GM12878 (cell line): Measurements from ENCODE around the gene MAGI3. TPM values are rescaled to one million over a fixed set of nuclear protein-coding genes. Genes with fewer than 3 reads are reported as not detected.

Source experiments
- ATAC-seq: fragments of 200-7000 bp; cut with Tn5 transposase; 3 replicates; pipeline ENCODE4 v1.9.1; 2020; ENCODE audit warnings: mild to moderate bottlenecking, moderate library complexity
- BruUV-seq: library from RNA; stranded (reverse); fragments of 400-500 nt; replicated peaks from 2 replicates; lab custom pipeline; 2021; lab: Mats Ljungman, UMichigan
- CTCF ChIA-PET: fragments of 300-600 bp; sonication (Branson Sonifier 250); formaldehyde crosslinking; extraction: SDS; loops from one replicate; lab custom pipeline; 2021; ENCODE audit warnings: inconsistent platforms; lab: Yijun Ruan, JAX
- POLR2A ChIA-PET: fragments of 350-600 bp; formaldehyde crosslinking; extraction: SDS; loops from one replicate; lab custom pipeline; 2021; ENCODE audit warnings: inconsistent platforms; lab: Charles Lee
- RAD21 ChIA-PET: fragments of 300-600 bp; sonication (Branson Sonifier 250); formaldehyde crosslinking; loops from one replicate; lab custom pipeline; 2023; ENCODE audit warnings: antibody characterized with exemption; ENCODE audit not compliant: unreplicated experiment; lab: Charles Lee
- SMC1A ChIA-PET: fragments of 300-600 bp; sonication (Branson Sonifier 250); formaldehyde crosslinking; loops from one replicate; lab custom pipeline; 2023; ENCODE audit not compliant: unreplicated experiment, uncharacterized antibody; lab: Charles Lee
- DNase-seq: peaks from one replicate; pipeline ENCODE4 v3.0.0-alpha.2; 2011; ENCODE audit warnings: low read depth, low spot score
- FAIRE-seq: peaks from 3 replicates; lab custom pipeline; 2011; peaks lifted over from hg19 to GRCh38; lab: Jason Lieb, UNC
- H2AFZ ChIP-seq: 2 replicates; pipeline ENCODE4 v1.6.0; 2011; ENCODE audit warnings: low read depth, low read length, control low read depth; ENCODE audit not compliant: control insufficient read depth
- H3K27ac ChIP-seq: 2 replicates; pipeline ENCODE4 v1.5.1; 2011; ENCODE audit warnings: control low read depth; ENCODE audit not compliant: control insufficient read depth, insufficient read depth
- H3K27me3 ChIP-seq, 2 experiments: replicated peaks in 1 of 2; 2 replicates each; pipeline versions ENCODE4 v1.6.0 to v1.6.1; 2011; ENCODE audit warnings: low read length in 1 of 2; ENCODE audit not compliant: control insufficient read depth in 2 of 2, insufficient read depth in 2 of 2
- H3K36me3 ChIP-seq, 2 experiments: 2 replicates each; pipeline ENCODE4 v1.5.1; 2011; ENCODE audit warnings: low read length in 1 of 2; ENCODE audit not compliant: control insufficient read depth in 2 of 2, insufficient read depth in 2 of 2
- H3K4me1 ChIP-seq: 2 replicates; pipeline ENCODE4 v1.6.1; 2011; ENCODE audit warnings: mild to moderate bottlenecking, low read length, moderate library complexity, mixed read lengths; ENCODE audit not compliant: control insufficient read depth, insufficient read depth
- H3K4me2 ChIP-seq: 2 replicates; pipeline ENCODE4 v1.6.0; 2011; ENCODE audit warnings: control low read depth; ENCODE audit not compliant: control insufficient read depth, insufficient read depth
- H3K4me3 ChIP-seq: fragments of 200-600 bp; sonication (generic); 2 replicates; pipeline ENCODE4 v1.5.1; 2016
- H3K79me2 ChIP-seq: 2 replicates; pipeline ENCODE4 v1.6.0; 2011; ENCODE audit warnings: low read length; ENCODE audit not compliant: control insufficient read depth, insufficient read depth
- H3K9ac ChIP-seq: 2 replicates; pipeline ENCODE4 v1.8.0; 2011; ENCODE audit warnings: low read length, control low read depth, mixed read lengths; ENCODE audit not compliant: control insufficient read depth, insufficient read depth
- H3K9me3 ChIP-seq: replicated peaks from 3 replicates; pipeline ENCODE4 v1.5.1; 2011; ENCODE audit warnings: mild to moderate bottlenecking, low read length; ENCODE audit not compliant: control insufficient read depth, insufficient read depth
- H4K20me1 ChIP-seq: 2 replicates; pipeline ENCODE4 v1.6.0; 2011; ENCODE audit not compliant: control insufficient read depth, insufficient read depth
- BRCA1 ChIP-seq: IDR thresholded peaks from 2 replicates; pipeline ENCODE4 v1.6.1; 2011; ENCODE audit warnings: low read depth, low read length, improper control_type of control experiment
- CEBPB ChIP-seq, 2 experiments: fragments of 150-350 bp in 1 of 2; IDR thresholded peaks; 2 replicates each; pipeline ENCODE4 v1.6.1; 2012 to 2014; ENCODE audit warnings: low read depth in 2 of 2, low read length in 2 of 2, borderline replicate concordance in 1 of 2, inconsistent platforms in 1 of 2
- CHD2 ChIP-seq: IDR thresholded peaks from 2 replicates; pipeline ENCODE4 v1.6.1; 2011; ENCODE audit warnings: low read depth, low read length, improper control_type of control experiment, borderline replicate concordance
- DPF2 ChIP-seq: fragments of 450-650 bp; IDR thresholded peaks from 2 replicates; pipeline ENCODE4 v1.6.1; 2017; ENCODE audit warnings: mild to moderate bottlenecking
- E2F8 ChIP-seq: fragments of 450-650 bp; IDR thresholded peaks from 2 replicates; pipeline ENCODE4 v1.6.1; 2018; ENCODE audit warnings: mild to moderate bottlenecking, low read depth, moderate library complexity; ENCODE audit not compliant: partially characterized antibody
- IRF5 ChIP-seq: fragments of 450-650 bp; IDR thresholded peaks from 2 replicates; pipeline ENCODE4 v1.6.1; 2017; ENCODE audit warnings: borderline replicate concordance
- NFXL1 ChIP-seq: fragments of 450-650 bp; IDR thresholded peaks from 2 replicates; pipeline ENCODE4 v1.6.1; 2017; ENCODE audit warnings: antibody characterized with exemption, mild to moderate bottlenecking, borderline replicate concordance
- NR2C1 ChIP-seq: fragments of 450-650 bp; IDR thresholded peaks from 2 replicates; pipeline ENCODE4 v1.6.1; 2017; ENCODE audit warnings: antibody characterized with exemption, mild to moderate bottlenecking, moderate library complexity
- PKNOX1 ChIP-seq: fragments of 450-650 bp; IDR thresholded peaks from 2 replicates; pipeline ENCODE4 v1.6.1; 2016; ENCODE audit warnings: mild to moderate bottlenecking
- RELB ChIP-seq: fragments of 450-650 bp; IDR thresholded peaks from 2 replicates; pipeline ENCODE4 v1.6.1; 2017; ENCODE audit warnings: low read depth, mild to moderate bottlenecking, moderate library complexity
- REST ChIP-seq: IDR thresholded peaks from 2 replicates; pipeline ENCODE4 v1.6.1; 2012; ENCODE audit warnings: mild to moderate bottlenecking, low read depth, low read length
- RUNX3 ChIP-seq: IDR thresholded peaks from 2 replicates; pipeline ENCODE4 v1.6.1; 2012; ENCODE audit warnings: low read length, inconsistent platforms
- YY1 ChIP-seq: IDR thresholded peaks from 2 replicates; pipeline ENCODE4 v1.6.1; 2011; ENCODE audit warnings: low read depth, mild to moderate bottlenecking, low read length
- ZNF622 ChIP-seq: fragments of 450-650 bp; IDR thresholded peaks from 2 replicates; pipeline ENCODE4 v1.6.1; 2017; ENCODE audit warnings: mild to moderate bottlenecking, inconsistent platforms
- WGBS: methylation state at CpG from one replicate; pipeline ENCODE4 v1.1.6; 2016; ENCODE audit warnings: low lambda C conversion rate; ENCODE audit not compliant: insufficient replicate concordance, insufficient coverage; ENCODE audit errors: missing lambda C conversion rate; 5-methylcytosine and 5-hydroxymethylcytosine counted together
- in situ Hi-C: fragments of 300-500 bp; cut with MboI; formaldehyde crosslinking; loops from 9 replicates; pipeline ENCODE4 v1.14.3; 2018; ENCODE audit warnings: mixed read lengths
- intact Hi-C: fragments of 100-400 bp; cut with micrococcal nuclease; formaldehyde crosslinking; loops from one replicate; pipeline ENCODE4 v1.14.2; 2022; ENCODE audit not compliant: unreplicated experiment
- polyA plus RNA-seq, 11 experiments: library from polyadenylated mRNA; depleted of rRNA in 4 of 11; unstranded in 6 of 11; stranded (reverse) in 5 of 11; fragments of >200 nt; fragmentation: Nextera tagmentation in 4 of 11; fragmentation: Illumina TruSeq in 1 of 11; extraction: Ambion mirVana in 4 of 11; extraction: Trizol in 1 of 11; gene quantifications; 1 replicate in 1 of 11; 2 replicates in 10 of 11; pipeline versions ENCODE4 v1.2.1 to v1.2.3, GENCODE V29; 2011 to 2016; ENCODE audit warnings: inconsistent platforms in 2 of 11, missing spikeins in 2 of 11, low read depth in 1 of 11
- total RNA-seq, 4 experiments: library from RNA; depleted of rRNA in 3 of 4; stranded (reverse); fragments of >200 nt in 3 of 4; fragmentation: Illumina TruSeq in 1 of 4; extraction: Trizol in 1 of 4; gene quantifications; 2 replicates each; pipeline versions ENCODE4 v1.2.1 to v1.2.3, GENCODE V29; 2013 to 2021

The MAGI3 gene
- total and polyA plus RNA-seq, 10 of the 15 experiments (the other 5 are each of a cell fraction or from before 2014, with no cell fraction given): 0.17 to 0.65 (median 0.32) TPM

GRCh38 chr1:113540335-113540734 is 150.0 kb downstream of the MAGI3 start:
- no peaks in the 10 kb centered on the region for H3K79me2 ChIP-seq
- 61% methylated on average over 3 of the region's 3 CpGs for WGBS
- no peak overlapping the region for H3K9ac ChIP-seq
- H3K27me3 ChIP-seq: no peaks in the 10 kb centered on the region
- H3K4me3 ChIP-seq: no peak overlapping the region
- no peak for DNase-seq
- no peaks in the 10 kb centered on the region for H3K36me3 ChIP-seq
- ATAC-seq: no peak
- CTCF ChIA-PET: no interaction called here
- RAD21 ChIA-PET: no interaction called here
- peak; percentile 23 for FAIRE-seq
- intact Hi-C loops (no loop called here), in situ Hi-C loops (no loop called here)
- H3K27ac ChIP-seq: no peak overlapping the region
- no peaks in the 10 kb centered on the region for H3K4me1 ChIP-seq
- SMC1A ChIA-PET: no interaction called here
- POLR2A ChIA-PET: no interaction called here
- no peaks in the 10 kb centered on the region for H3K9me3 ChIP-seq
- H2AFZ ChIP-seq: no peak overlapping the region
- H4K20me1 ChIP-seq: no peaks in the 10 kb centered on the region
- no TSS peak for BruUV-seq
- no peak overlapping the region for H3K4me2 ChIP-seq
- TF ChIP-seq RELB: no peak
- TF ChIP-seq CEBPB (IDR thresholded peaks at IDR 0.05; ENCODE audit: borderline replicate concordance in 1 of 2, low read depth in 2 of 2, low read length in 2 of 2): no peak
- no peak for TF ChIP-seq PKNOX1
- TF ChIP-seq RUNX3: no peak
- TF ChIP-seq NR2C1: no peak
- no peak for TF ChIP-seq BRCA1
- TF ChIP-seq NFXL1: no peak
- no peak for TF ChIP-seq REST
- TF ChIP-seq IRF5: no peak
- no peak for TF ChIP-seq CHD2
- no peak for TF ChIP-seq DPF2
- TF ChIP-seq E2F8: no peak
- no peak for TF ChIP-seq YY1
- TF ChIP-seq ZNF622: no peak
